HT1080 (cell line): Measurements from ENCODE around the gene CLASRP. TPM values are rescaled to one million over a fixed set of nuclear protein-coding genes. Genes with fewer than 3 reads are reported as not detected.
A peak's percentile ranks its signal among the peaks of the same experiment; 100 is the strongest.

Source experiments
- DNase-seq: peaks from one replicate; pipeline ENCODE4 v3.0.0-alpha.2; 2015; ENCODE audit warnings: low read depth
- total RNA-seq: library from RNA; depleted of rRNA; stranded (reverse); fragments of >200 nt; shearing (Covaris generic); gene quantifications from 2 replicates; pipeline ENCODE4 v1.2.3, GENCODE V29; 2014

Gene CLASRP
- total RNA-seq, 1 experiment from 2014 or later, result 36.9 TPM

- no peak for DNase-seq
These were observed 41.1 kb downstream of the CLASRP start for GRCh38 chr19:45079911-45080370.

- no peak for DNase-seq
These were observed 43.3 kb downstream of the CLASRP start for GRCh38 chr19:45082170-45082569.

- DNase-seq, result no peak
These were observed 47.6 kb downstream of the CLASRP start for GRCh38 chr19:45086480-45086879.

GRCh38 chr19:45087531-45087930 is 48.7 kb downstream of the CLASRP start:
- no peak for DNase-seq

- no peak for DNase-seq
These were observed 51.2 kb downstream of the CLASRP start for GRCh38 chr19:45090034-45090433.

GRCh38 chr19:45090606-45091005 is 51.8 kb downstream of the CLASRP start:
- no peak for DNase-seq

GRCh38 chr19:45091031-45091923 is 52.4 kb downstream of the CLASRP start:
- no peak for DNase-seq

GRCh38 chr19:45092747-45093678 is 54.2 kb downstream of the CLASRP start, which contains the start of gene PPP1R37:
PPP1R37 (plus strand) TSS chr19:45093179; CDS start chr19:45093326, 147 bp downstream.
- DNase-seq, result peak; percentile 85

GRCh38 chr19:45094137-45094536 is 55.3 kb downstream of the CLASRP start:
- DNase-seq, result no peak

GRCh38 chr19:45094707-45095106 is 55.9 kb downstream of the CLASRP start:
- DNase-seq, result no peak

- no peak for DNase-seq
These were observed 56.9 kb downstream of the CLASRP start for GRCh38 chr19:45095496-45096413.

GRCh38 chr19:45096700-45097099 is 57.9 kb downstream of the CLASRP start:
- no peak for DNase-seq

GRCh38 chr19:45097450-45097775 is 58.6 kb downstream of the CLASRP start:
- no peak for DNase-seq

- peak; percentile 97 for DNase-seq
These were observed 59.1 kb downstream of the CLASRP start for GRCh38 chr19:45097776-45098520.

- no peak for DNase-seq
These were observed 59.9 kb downstream of the CLASRP start for GRCh38 chr19:45098521-45099466.

GRCh38 chr19:45099467-45100191 is 60.8 kb downstream of the CLASRP start:
- DNase-seq, result no peak

GRCh38 chr19:45100201-45100600 is 61.4 kb downstream of the CLASRP start:
- no peak for DNase-seq

- no peak for DNase-seq
These were observed 62.0 kb downstream of the CLASRP start for GRCh38 chr19:45100846-45101252.
